SK-N-SH (cell line): ENCODE data around the gene APPL2. TPM values are rescaled to one million over a fixed set of nuclear protein-coding genes. Genes with fewer than 3 reads are reported as not detected.

Experiments used
- CTCF ChIA-PET: fragments of 300-600, 350-600 bp; formaldehyde crosslinking; extraction: SDS; loops from one replicate; lab custom pipeline; 2021; lab: Yijun Ruan, JAX
- POLR2A ChIA-PET: fragments of 350-600 bp; sonication (Branson Sonifier 250); formaldehyde crosslinking; extraction: SDS; loops from one replicate; lab custom pipeline; 2020; ENCODE audit warnings: antibody characterized with exemption, inconsistent platforms; lab: Yijun Ruan, JAX
- DNase-seq: peaks from one replicate; pipeline ENCODE4 v3.0.0; 2012
- H2AFZ ChIP-seq: fragments of 200-600 bp; sonication (generic); 2 replicates; pipeline ENCODE4 v1.8.1; 2016; ENCODE audit warnings: antibody characterized with exemption, mild to moderate bottlenecking, low read depth
- H3F3A ChIP-seq: fragments of 200-600 bp; sonication (generic); replicated peaks from 2 replicates; pipeline ENCODE3; 2016; ENCODE audit warnings: antibody characterized with exemption, mild to moderate bottlenecking; ENCODE audit not compliant: insufficient read depth
- H3K27ac ChIP-seq, 2 experiments: fragments of 200-500 bp in 1 of 2; fragments of 200-600 bp in 1 of 2; sonication (Bioruptor generic) in 1 of 2; sonication (generic), shearing (Covaris generic) in 1 of 2; 2 replicates each; pipeline versions ENCODE4 v1.5.1 to v1.6.1; 2014 to 2016; ENCODE audit warnings: low read depth in 2 of 2, inconsistent platforms in 1 of 2, low read length in 1 of 2, mild to moderate bottlenecking in 1 of 2, mixed read lengths in 1 of 2
- H3K27me3 ChIP-seq: fragments of 200-600 bp; sonication (generic), shearing (Covaris generic); 2 replicates; pipeline ENCODE4 v1.6.1; 2016; ENCODE audit warnings: mixed run types; ENCODE audit not compliant: insufficient read depth
- H3K36me3 ChIP-seq, 2 experiments: fragments of 200-500 bp in 1 of 2; fragments of 200-600 bp in 1 of 2; sonication (Bioruptor generic) in 1 of 2; sonication (generic) in 1 of 2; replicated peaks in 1 of 2; 2 replicates each; pipeline versions ENCODE3 to v1.5.1; 2014 to 2016; ENCODE audit warnings: low read length in 1 of 2, mild to moderate bottlenecking in 1 of 2; ENCODE audit not compliant: insufficient read depth in 2 of 2, control insufficient read depth in 1 of 2
- H3K4me1 ChIP-seq, 2 experiments: fragments of 200-500 bp in 1 of 2; fragments of 200-600 bp in 1 of 2; sonication (Bioruptor generic) in 1 of 2; sonication (generic), shearing (Covaris generic) in 1 of 2; 2 replicates each; pipeline versions ENCODE4 v1.5.1 to v1.6.1; 2014 to 2016; ENCODE audit warnings: low read depth in 1 of 2, low read length in 1 of 2, mixed run types in 1 of 2; ENCODE audit not compliant: insufficient read depth in 2 of 2, control insufficient read depth in 1 of 2
- H3K4me2 ChIP-seq: fragments of 200-600 bp; sonication (generic), shearing (Covaris generic); 2 replicates; pipeline ENCODE4 v1.6.1; 2017; ENCODE audit warnings: mixed run types
- H3K4me3 ChIP-seq, 2 experiments: fragments of 200-500 bp in 1 of 2; fragments of 200-600 bp in 1 of 2; sonication (Bioruptor generic) in 1 of 2; sonication (generic), shearing (Covaris generic) in 1 of 2; 2 replicates each; pipeline versions ENCODE4 v1.5.1 to v1.8.1; 2014 to 2016; ENCODE audit warnings: low read depth in 2 of 2, inconsistent platforms in 1 of 2, low read length in 1 of 2, mild to moderate bottlenecking in 1 of 2, mixed read lengths in 1 of 2, moderate library complexity in 1 of 2
- H3K79me2 ChIP-seq: fragments of 200-600 bp; sonication (generic); 2 replicates; pipeline ENCODE4 v1.8.1; 2017; ENCODE audit warnings: mild to moderate bottlenecking; ENCODE audit not compliant: insufficient read depth
- H3K9ac ChIP-seq: fragments of 200-600 bp; sonication (generic); 2 replicates; pipeline ENCODE4 v1.6.1; 2017; ENCODE audit warnings: mixed run types
- H3K9me2 ChIP-seq: fragments of 200-600 bp; sonication (generic); 2 replicates; pipeline ENCODE4 v1.6.1; 2017; ENCODE audit warnings: mixed run types
- H3K9me3 ChIP-seq: fragments of 200-600 bp; sonication (generic); 2 replicates; pipeline ENCODE4 v1.6.1; 2017; ENCODE audit warnings: mixed run types, mild to moderate bottlenecking, moderate library complexity
- H4K20me1 ChIP-seq: fragments of 200-600 bp; sonication (generic); 2 replicates; pipeline ENCODE4 v1.6.1; 2017; ENCODE audit warnings: mild to moderate bottlenecking, mixed run types; ENCODE audit not compliant: insufficient read depth
- CHD2 ChIP-seq: fragments of 150-350 bp; IDR thresholded peaks from 2 replicates; pipeline ENCODE4 v1.6.1; 2018; ENCODE audit warnings: low read length; ENCODE audit not compliant: partially characterized antibody
- ELF1 ChIP-seq: IDR thresholded peaks from 2 replicates; pipeline ENCODE4 v1.4.0; 2012
- GABPA ChIP-seq: IDR thresholded peaks from 2 replicates; pipeline ENCODE4 v1.4.0; 2012; ENCODE audit warnings: low read depth, mild to moderate bottlenecking
- MXI1 ChIP-seq: IDR thresholded peaks from 2 replicates; pipeline ENCODE4 v1.6.1; 2012; ENCODE audit warnings: mild to moderate bottlenecking, low read depth, low read length, improper control_type of control experiment
- NRF1 ChIP-seq: IDR thresholded peaks from 2 replicates; pipeline ENCODE4 v1.6.1; 2012; ENCODE audit warnings: low read depth, mild to moderate bottlenecking, low read length
- RAD21 ChIP-seq: IDR thresholded peaks from 2 replicates; pipeline ENCODE4 v1.6.1; 2012; ENCODE audit warnings: mild to moderate bottlenecking, low read length
- SIN3A ChIP-seq: IDR thresholded peaks from 2 replicates; pipeline ENCODE4 v1.6.1; 2012; ENCODE audit warnings: low read depth, mild to moderate bottlenecking, low read length, moderate library complexity, borderline replicate concordance
- TCF12 ChIP-seq: IDR thresholded peaks from 2 replicates; pipeline ENCODE4 v1.4.0; 2012
- WGBS: methylation state at CpG from one replicate; pipeline ENCODE4 v1.1.6; 2017; ENCODE audit warnings: low lambda C conversion rate; 5-methylcytosine and 5-hydroxymethylcytosine counted together
- polyA plus RNA-seq, 3 experiments: library from polyadenylated mRNA; depleted of rRNA; stranded (reverse); fragments of >200 nt; gene quantifications; 2 replicates each; pipeline ENCODE4 v1.2.3, GENCODE V29; 2012
- TF ChIP-seq, protein P1 (sequence below): fragments of 150-350 bp; IDR thresholded peaks from 2 replicates; pipeline ENCODE4 v1.6.1; 2017; ENCODE audit warnings: antibody characterized with exemption, low read length, low read depth, borderline replicate concordance
- TF ChIP-seq, protein P2 (sequence below): IDR thresholded peaks from 2 replicates; pipeline ENCODE4 v1.4.0; 2012; ENCODE audit warnings: low read depth, borderline replicate concordance
- TF ChIP-seq, protein P3 (sequence below): fragments of 150-350 bp; IDR thresholded peaks from 2 replicates; pipeline ENCODE4 v1.6.1; 2016; ENCODE audit warnings: mild to moderate bottlenecking, low read depth, low read length

APPL2 gene
- polyA plus RNA-seq, 1 of the 3 experiments (the other 2 are of a cell fraction) = 59.2 TPM

DNA sequence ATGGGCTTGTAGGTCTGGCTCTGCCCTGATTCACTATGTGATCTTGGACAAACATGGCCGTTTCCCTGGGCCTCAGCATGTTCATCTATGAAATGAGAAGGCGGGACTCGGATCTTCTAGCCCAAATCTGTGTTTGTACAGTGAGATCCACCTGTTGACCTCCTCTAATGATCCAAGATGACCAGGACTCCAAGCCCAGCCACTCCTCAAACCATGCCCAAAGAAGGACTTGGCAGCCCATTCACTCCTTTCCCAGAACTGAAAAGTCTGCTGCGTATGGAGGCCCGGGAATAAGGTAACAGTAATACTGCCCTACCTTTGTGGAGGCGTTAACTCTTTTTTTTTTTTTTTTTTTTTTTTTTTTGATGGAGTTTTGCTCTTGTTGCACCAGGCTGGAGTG, 39.9 kb downstream of the APPL2 start:
- Histone ChIP-seq H3F3A (peaks cover 4% of the 10 kb centered on the region), H2AFZ (no peak overlapping the region)
- TF ChIP-seq, protein P1, sequence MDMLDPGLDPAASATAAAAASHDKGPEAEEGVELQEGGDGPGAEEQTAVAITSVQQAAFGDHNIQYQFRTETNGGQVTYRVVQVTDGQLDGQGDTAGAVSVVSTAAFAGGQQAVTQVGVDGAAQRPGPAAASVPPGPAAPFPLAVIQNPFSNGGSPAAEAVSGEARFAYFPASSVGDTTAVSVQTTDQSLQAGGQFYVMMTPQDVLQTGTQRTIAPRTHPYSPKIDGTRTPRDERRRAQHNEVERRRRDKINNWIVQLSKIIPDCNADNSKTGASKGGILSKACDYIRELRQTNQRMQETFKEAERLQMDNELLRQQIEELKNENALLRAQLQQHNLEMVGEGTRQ = no peak
- TF ChIP-seq, protein P2, sequence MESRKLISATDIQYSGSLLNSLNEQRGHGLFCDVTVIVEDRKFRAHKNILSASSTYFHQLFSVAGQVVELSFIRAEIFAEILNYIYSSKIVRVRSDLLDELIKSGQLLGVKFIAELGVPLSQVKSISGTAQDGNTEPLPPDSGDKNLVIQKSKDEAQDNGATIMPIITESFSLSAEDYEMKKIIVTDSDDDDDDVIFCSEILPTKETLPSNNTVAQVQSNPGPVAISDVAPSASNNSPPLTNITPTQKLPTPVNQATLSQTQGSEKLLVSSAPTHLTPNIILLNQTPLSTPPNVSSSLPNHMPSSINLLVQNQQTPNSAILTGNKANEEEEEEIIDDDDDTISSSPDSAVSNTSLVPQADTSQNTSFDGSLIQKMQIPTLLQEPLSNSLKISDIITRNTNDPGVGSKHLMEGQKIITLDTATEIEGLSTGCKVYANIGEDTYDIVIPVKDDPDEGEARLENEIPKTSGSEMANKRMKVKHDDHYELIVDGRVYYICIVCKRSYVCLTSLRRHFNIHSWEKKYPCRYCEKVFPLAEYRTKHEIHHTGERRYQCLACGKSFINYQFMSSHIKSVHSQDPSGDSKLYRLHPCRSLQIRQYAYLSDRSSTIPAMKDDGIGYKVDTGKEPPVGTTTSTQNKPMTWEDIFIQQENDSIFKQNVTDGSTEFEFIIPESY = no peak
- TF ChIP-seq, protein P3, sequence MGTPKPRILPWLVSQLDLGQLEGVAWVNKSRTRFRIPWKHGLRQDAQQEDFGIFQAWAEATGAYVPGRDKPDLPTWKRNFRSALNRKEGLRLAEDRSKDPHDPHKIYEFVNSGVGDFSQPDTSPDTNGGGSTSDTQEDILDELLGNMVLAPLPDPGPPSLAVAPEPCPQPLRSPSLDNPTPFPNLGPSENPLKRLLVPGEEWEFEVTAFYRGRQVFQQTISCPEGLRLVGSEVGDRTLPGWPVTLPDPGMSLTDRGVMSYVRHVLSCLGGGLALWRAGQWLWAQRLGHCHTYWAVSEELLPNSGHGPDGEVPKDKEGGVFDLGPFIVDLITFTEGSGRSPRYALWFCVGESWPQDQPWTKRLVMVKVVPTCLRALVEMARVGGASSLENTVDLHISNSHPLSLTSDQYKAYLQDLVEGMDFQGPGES = no peak
- TF ChIP-seq, all 33 proteins: peak for 0
- H3K4me3 ChIP-seq = no peak overlapping the region
- H3K27me3 ChIP-seq = no peaks in the 10 kb centered on the region
- H3K9me3 ChIP-seq = no peaks in the 10 kb centered on the region
- H3K79me2 ChIP-seq = peaks cover 4% of the 10 kb centered on the region; the same call in 1 of the 2 replicates
- H3K4me1 ChIP-seq = peaks cover 0 to 6% of the 10 kb centered on the region in 2 experiments; a peak in 2 of 4 replicates
- ChIA-PET CTCF (no interaction called here), POLR2A (no interaction called here)
- WGBS = 96% methylated on average over 6 of the region's 6 CpGs
- peaks cover 75% of the 10 kb centered on the region in 2 experiments for H3K36me3 ChIP-seq
- no peak for DNase-seq
- no peaks in the 10 kb centered on the region for H4K20me1 ChIP-seq
- H3K4me2 ChIP-seq = no peak overlapping the region
- no peaks in the 10 kb centered on the region for H3K9me2 ChIP-seq
- no peak overlapping the region for H3K9ac ChIP-seq
- no peak overlapping the region for H3K27ac ChIP-seq

DNA sequence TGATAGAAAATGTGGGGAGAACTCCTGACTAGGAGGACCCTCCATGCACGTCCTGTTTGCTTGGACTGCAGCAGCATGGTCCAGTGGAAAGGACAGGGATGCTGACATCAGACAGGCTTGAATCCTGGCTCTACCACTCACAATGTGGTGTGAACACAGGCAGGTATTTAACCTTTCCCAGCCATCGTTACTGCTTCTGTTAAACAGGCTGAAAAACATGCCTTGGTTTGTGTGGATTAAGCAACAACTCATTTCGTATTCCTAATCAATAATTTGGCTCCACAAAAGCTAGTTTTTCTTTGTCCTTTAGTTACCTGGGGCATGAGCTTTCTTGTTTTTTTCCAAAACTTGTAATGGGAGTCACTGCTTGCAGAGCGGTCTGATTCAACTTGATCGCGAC, 41.0 kb downstream of the APPL2 start:
- Histone ChIP-seq H3K4me1 (peaks cover 0 to 6% of the 10 kb centered on the region in 2 experiments; a peak in 2 of 4 replicates), H3K9me3 (no peaks in the 10 kb centered on the region), H3K36me3 (peaks cover 80% of the 10 kb centered on the region in 2 experiments), H3K9ac (no peak overlapping the region), H3K4me3 (no peak overlapping the region), H4K20me1 (no peaks in the 10 kb centered on the region), H3K4me2 (no peak overlapping the region), H3F3A (peaks cover 10% of the 10 kb centered on the region), H3K27me3 (no peaks in the 10 kb centered on the region), H3K9me2 (no peaks in the 10 kb centered on the region), H3K79me2 (no peaks in the 10 kb centered on the region; the same call in 1 of the 2 replicates), H2AFZ (no peak overlapping the region), H3K27ac (no peak overlapping the region)
- ChIA-PET POLR2A (no interaction called here), CTCF (no interaction called here)
- WGBS = 97% methylated on average over 6 of the region's 6 CpGs
- TF ChIP-seq RAD21 = no peak
- TF ChIP-seq CHD2 = no peak
- TF ChIP-seq NRF1 = no peak
- no peak for TF ChIP-seq GABPA
- no peak for TF ChIP-seq SIN3A
- TF ChIP-seq MXI1 = no peak
- TF ChIP-seq ELF1 = no peak
- TF ChIP-seq TCF12 = no peak
- no peak for DNase-seq
